Measurements from ENCODE around the gene LRRC59. TPM values are rescaled to one million over a fixed set of nuclear protein-coding genes. Genes with fewer than 3 reads are reported as not detected.

The LRRC59 gene
- total RNA-seq, 4 donors from 2014 or later = 11.6 to 29.3 (median 24.2) TPM

GRCh38 chr17:50440172-50440837 is 43.0 kb upstream of the LRRC59 start:
- intact Hi-C loops (cut with DNase I; ENCODE audit: low total_unique reads) = no loop called here
- 69 to 73% methylated on average over 4 of the region's 4 CpGs for WGBS, 2 donors
- H3K4me3 ChIP-seq (ENCODE audit: low read depth, poor library complexity, severe bottlenecking) = no peak overlapping the region
- no peak for TF ChIP-seq CTCF (IDR thresholded peaks at IDR 0.05)
- TF ChIP-seq POLR2A (IDR thresholded peaks at IDR 0.05) = no peak
- DNase-seq (ENCODE audit: low spot score in 2 of 2) = no peak

- TF ChIP-seq POLR2A (IDR thresholded peaks at IDR 0.05) (no peak), CTCF (IDR thresholded peaks at IDR 0.05) (no peak)
- no peak overlapping the region for H3K4me3 ChIP-seq (ENCODE audit: low read depth, poor library complexity, severe bottlenecking)
- DNase-seq (ENCODE audit: low spot score in 2 of 2) = no peak
- intact Hi-C loops (cut with DNase I; ENCODE audit: low total_unique reads) = no loop called here
- 91 to 93% methylated on average over 4 of the region's 4 CpGs for WGBS, 2 donors
Observed at GRCh38 chr17:50439008-50439407, 41.7 kb upstream of the LRRC59 start.

- intact Hi-C loops (cut with DNase I; ENCODE audit: low total_unique reads) = no loop called here
- WGBS, 2 donors = 97 to 98% methylated on average over 4 of the region's 4 CpGs
- no peak for DNase-seq (ENCODE audit: low spot score in 2 of 2)
- TF ChIP-seq POLR2A (IDR thresholded peaks at IDR 0.05) (no peak), CTCF (IDR thresholded peaks at IDR 0.05) (no peak)
- H3K4me3 ChIP-seq (ENCODE audit: low read depth, poor library complexity, severe bottlenecking) = no peak overlapping the region
Observed at GRCh38 chr17:50437409-50437808, 40.1 kb upstream of the LRRC59 start.

GRCh38 chr17:50432125-50432762 is 34.9 kb upstream of the LRRC59 start:
- WGBS, 2 donors = 88 to 93% methylated on average over 4 of the region's 4 CpGs
- TF ChIP-seq POLR2A (IDR thresholded peaks at IDR 0.05) = no peak
- no peak for TF ChIP-seq CTCF (IDR thresholded peaks at IDR 0.05)
- intact Hi-C loops (cut with DNase I; ENCODE audit: low total_unique reads) = no loop called here
- no peak overlapping the region for H3K4me3 ChIP-seq (ENCODE audit: low read depth, poor library complexity, severe bottlenecking)
- DNase-seq (ENCODE audit: low spot score in 2 of 2) = no peak

GRCh38 chr17:50430821-50431618 is 33.7 kb upstream of the LRRC59 start:
- 39 to 47% methylated on average over 4 of the region's 4 CpGs for WGBS, 2 donors
- H3K4me3 ChIP-seq (ENCODE audit: low read depth, poor library complexity, severe bottlenecking) = no peak overlapping the region
- DNase-seq (ENCODE audit: low spot score in 2 of 2) = no peak
- TF ChIP-seq POLR2A (IDR thresholded peaks at IDR 0.05) = no peak
- TF ChIP-seq CTCF (IDR thresholded peaks at IDR 0.05) = no peak
- intact Hi-C loops (cut with DNase I; ENCODE audit: low total_unique reads) = no loop called here

Data from lower leg skin (tissue), 4 donors.